Measurements from ENCODE around the gene CATSPERD. TPM values are rescaled to one million over a fixed set of nuclear protein-coding genes. Genes with fewer than 3 reads are reported as not detected.

Gene CATSPERD
- total and polyA plus RNA-seq, 9 of the 15 experiments (the other 6 are each of a cell fraction or from before 2014, with no cell fraction given): not detected

DNA sequence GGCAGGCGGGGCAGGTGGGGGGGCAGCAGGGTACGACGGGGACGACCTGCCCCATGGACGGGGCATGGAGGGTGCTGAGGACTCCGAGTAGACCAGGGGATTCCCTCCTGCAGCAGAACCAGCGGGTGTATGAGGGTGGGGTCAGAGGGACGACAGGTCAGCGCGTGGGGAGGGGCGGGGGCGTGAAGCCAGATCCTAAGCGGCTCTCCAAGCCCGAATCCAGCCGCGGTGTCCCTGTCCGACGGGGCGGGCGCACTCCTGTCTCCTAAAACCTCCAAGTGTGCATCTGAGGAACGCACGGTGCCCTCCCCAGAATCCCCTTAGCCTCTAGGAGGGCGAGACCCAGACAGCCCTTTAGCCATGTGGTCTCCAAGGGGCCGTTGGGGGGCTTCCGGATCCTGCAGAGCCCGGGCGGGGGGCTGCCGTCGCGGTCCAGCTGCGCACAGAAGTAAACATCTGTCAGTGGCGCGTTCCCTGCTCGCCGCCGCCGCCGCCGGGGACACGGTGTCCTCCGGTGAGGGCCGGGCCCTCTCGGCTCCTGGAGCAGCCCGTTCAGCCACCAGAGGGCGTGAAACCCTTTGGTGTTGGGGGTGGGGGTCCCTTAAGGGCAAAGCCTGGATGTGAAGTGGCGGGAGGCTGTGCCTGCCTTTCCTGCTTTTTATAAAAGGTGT, 85.2 kb downstream of the CATSPERD start (continued):
- TF ChIP-seq ZNF282 (CRISPR knock-in tag; IDR thresholded peaks at IDR 0.05) (no peak), ZNF217 (CRISPR knock-in tag; IDR thresholded peaks at IDR 0.05) (no peak), MTA3 (IDR thresholded peaks at IDR 0.05; ENCODE audit: borderline replicate concordance) (no peak), CSDE1 (IDR thresholded peaks at IDR 0.05) (no peak), ZNF347 (CRISPR knock-in tag; IDR thresholded peaks at IDR 0.05; ENCODE audit: low read depth) (no peak), NR3C1 (CRISPR knock-in tag; IDR thresholded peaks at IDR 0.05) (no peak), TEAD1 (CRISPR knock-in tag; IDR thresholded peaks at IDR 0.05) (no peak), PKNOX1 (IDR thresholded peaks at IDR 0.05) (peak; percentile 17; the same call in 1 of the 2 replicates), ZNF263 (CRISPR knock-in tag; IDR thresholded peaks at IDR 0.05; ENCODE audit: borderline replicate concordance) (no peak), CBFA2T3 (IDR thresholded peaks at IDR 0.05) (no peak), FOSL1 (tag; conservative IDR thresholded peaks at IDR 0.05) (no peak), ZNF184 (CRISPR knock-in tag; IDR thresholded peaks at IDR 0.05) (no peak), HDAC3 (IDR thresholded peaks at IDR 0.05; ENCODE audit: borderline replicate concordance, partially characterized antibody) (no peak), ZKSCAN1 (IDR thresholded peaks at IDR 0.05; ENCODE audit: low read depth, low read length) (no peak), ELF1 (tag; IDR thresholded peaks at IDR 0.05) (no peak), MYC (IDR thresholded peaks at IDR 0.05; ENCODE audit: low read depth, low read length) (0 out of 2 replicates have a peak, but pooled peaks have one; percentile 30), MYC (CRISPR knock-in tag; IDR thresholded peaks at IDR 0.05; ENCODE audit: borderline replicate concordance, low read depth) (no peak), ARNT (IDR thresholded peaks at IDR 0.05) (no peak), FOXJ2 (tag; IDR thresholded peaks at IDR 0.05) (no peak), RUNX1 (IDR thresholded peaks at IDR 0.05; ENCODE audit: low read depth) (no peak), SAP30 (IDR thresholded peaks at IDR 0.05; ENCODE audit: borderline replicate concordance, insufficient read depth, low read depth, low read length, poor library complexity, severe bottlenecking) (peak; percentile 64), PYGO2 (tag; IDR thresholded peaks at IDR 0.05) (no peak), HCFC1 (IDR thresholded peaks at IDR 0.05; ENCODE audit: low read depth, low read length) (peak; percentile 31; the same call in 1 of the 2 replicates), CBX2 (IDR thresholded peaks at IDR 0.05; ENCODE audit: insufficient read depth, low read length, poor library complexity, severe bottlenecking) (no peak)
- TF ChIP-seq, protein P1, sequence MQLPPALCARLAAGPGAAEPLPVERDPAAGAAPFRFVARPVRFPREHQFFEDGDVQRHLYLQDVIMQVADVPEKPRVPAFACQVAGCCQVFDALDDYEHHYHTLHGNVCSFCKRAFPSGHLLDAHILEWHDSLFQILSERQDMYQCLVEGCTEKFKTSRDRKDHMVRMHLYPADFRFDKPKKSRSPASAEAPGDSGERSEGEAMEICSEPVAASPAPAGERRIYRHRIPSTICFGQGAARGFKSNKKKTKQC (CRISPR knock-in tag; IDR thresholded peaks at IDR 0.05): no peak
- TF ChIP-seq, protein P2, sequence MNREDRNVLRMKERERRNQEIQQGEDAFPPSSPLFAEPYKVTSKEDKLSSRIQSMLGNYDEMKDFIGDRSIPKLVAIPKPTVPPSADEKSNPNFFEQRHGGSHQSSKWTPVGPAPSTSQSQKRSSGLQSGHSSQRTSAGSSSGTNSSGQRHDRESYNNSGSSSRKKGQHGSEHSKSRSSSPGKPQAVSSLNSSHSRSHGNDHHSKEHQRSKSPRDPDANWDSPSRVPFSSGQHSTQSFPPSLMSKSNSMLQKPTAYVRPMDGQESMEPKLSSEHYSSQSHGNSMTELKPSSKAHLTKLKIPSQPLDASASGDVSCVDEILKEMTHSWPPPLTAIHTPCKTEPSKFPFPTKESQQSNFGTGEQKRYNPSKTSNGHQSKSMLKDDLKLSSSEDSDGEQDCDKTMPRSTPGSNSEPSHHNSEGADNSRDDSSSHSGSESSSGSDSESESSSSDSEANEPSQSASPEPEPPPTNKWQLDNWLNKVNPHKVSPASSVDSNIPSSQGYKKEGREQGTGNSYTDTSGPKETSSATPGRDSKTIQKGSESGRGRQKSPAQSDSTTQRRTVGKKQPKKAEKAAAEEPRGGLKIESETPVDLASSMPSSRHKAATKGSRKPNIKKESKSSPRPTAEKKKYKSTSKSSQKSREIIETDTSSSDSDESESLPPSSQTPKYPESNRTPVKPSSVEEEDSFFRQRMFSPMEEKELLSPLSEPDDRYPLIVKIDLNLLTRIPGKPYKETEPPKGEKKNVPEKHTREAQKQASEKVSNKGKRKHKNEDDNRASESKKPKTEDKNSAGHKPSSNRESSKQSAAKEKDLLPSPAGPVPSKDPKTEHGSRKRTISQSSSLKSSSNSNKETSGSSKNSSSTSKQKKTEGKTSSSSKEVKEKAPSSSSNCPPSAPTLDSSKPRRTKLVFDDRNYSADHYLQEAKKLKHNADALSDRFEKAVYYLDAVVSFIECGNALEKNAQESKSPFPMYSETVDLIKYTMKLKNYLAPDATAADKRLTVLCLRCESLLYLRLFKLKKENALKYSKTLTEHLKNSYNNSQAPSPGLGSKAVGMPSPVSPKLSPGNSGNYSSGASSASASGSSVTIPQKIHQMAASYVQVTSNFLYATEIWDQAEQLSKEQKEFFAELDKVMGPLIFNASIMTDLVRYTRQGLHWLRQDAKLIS (CRISPR knock-in tag; IDR thresholded peaks at IDR 0.05): no peak

Data from K562 (cell line).